GM12878 (cell line): Measurements from ENCODE around the gene FALEC. TPM values are rescaled to one million over a fixed set of nuclear protein-coding genes. Genes with fewer than 3 reads are reported as not detected.

Source experiments
- BACH1 ChIP-seq: fragments of 450-650 bp; IDR thresholded peaks from 2 replicates; pipeline ENCODE4 v1.6.1; 2017; ENCODE audit warnings: mild to moderate bottlenecking, borderline replicate concordance
- ESRRA ChIP-seq: IDR thresholded peaks from 2 replicates; pipeline ENCODE4 v1.6.1; 2012; ENCODE audit warnings: mild to moderate bottlenecking, low read length, improper control_type of control experiment
- FOS ChIP-seq: IDR thresholded peaks from 3 replicates; pipeline ENCODE4 v1.6.1; 2011; ENCODE audit warnings: borderline replicate concordance; ENCODE audit not compliant: insufficient read length; ENCODE audit errors: extremely low read depth
- HSF1 ChIP-seq: fragments of 150-350 bp; IDR thresholded peaks from 2 replicates; pipeline ENCODE4 v1.6.1; 2014; ENCODE audit warnings: mild to moderate bottlenecking, low read depth, low read length
- IKZF1 ChIP-seq: fragments of 450-650 bp; conservative IDR thresholded peaks from 2 replicates; pipeline ENCODE4 v1.6.1; 2017; ENCODE audit warnings: antibody characterized with exemption, mild to moderate bottlenecking
- NR2C2 ChIP-seq: IDR thresholded peaks from 2 replicates; pipeline ENCODE4 v1.6.1; 2011; ENCODE audit warnings: borderline replicate concordance, low read depth; ENCODE audit not compliant: control insufficient read depth, insufficient read length
- NR2F1 ChIP-seq: fragments of 450-650 bp; conservative IDR thresholded peaks from 2 replicates; pipeline ENCODE4 v1.6.1; 2017; ENCODE audit warnings: mild to moderate bottlenecking
- PKNOX1 ChIP-seq: fragments of 450-650 bp; IDR thresholded peaks from 2 replicates; pipeline ENCODE4 v1.6.1; 2016; ENCODE audit warnings: mild to moderate bottlenecking
- REST ChIP-seq: IDR thresholded peaks from 2 replicates; pipeline ENCODE4 v1.6.1; 2012; ENCODE audit warnings: mild to moderate bottlenecking, low read depth, low read length
- SKIL ChIP-seq: fragments of 450-650 bp; IDR thresholded peaks from 2 replicates; pipeline ENCODE4 v1.6.1; 2017; ENCODE audit warnings: mild to moderate bottlenecking, low read depth, inconsistent platforms; ENCODE audit not compliant: poor library complexity, severe bottlenecking
- SP1 ChIP-seq: IDR thresholded peaks from one replicate; pipeline ENCODE4 v1.6.1; 2011; ENCODE audit warnings: low read depth, low read length
- SRF ChIP-seq, 2 experiments: IDR thresholded peaks; 2 replicates each; pipeline ENCODE4 v1.6.1; 2011; ENCODE audit warnings: low read depth in 2 of 2, low read length in 2 of 2, mild to moderate bottlenecking in 1 of 2, moderate library complexity in 1 of 2
- SUZ12 ChIP-seq: fragments of 200-600 bp; sonication (generic); IDR thresholded peaks from one replicate; pipeline ENCODE4 v1.6.1; 2018; ENCODE audit warnings: antibody characterized with exemption, mild to moderate bottlenecking; ENCODE audit not compliant: unreplicated experiment
- ZBED1 ChIP-seq: IDR thresholded peaks from 2 replicates; pipeline ENCODE4 v1.6.1; 2016; ENCODE audit warnings: borderline replicate concordance
- ZBTB11 ChIP-seq: fragments of 450-650 bp; formaldehyde crosslinking; IDR thresholded peaks from 2 replicates; pipeline ENCODE4 v1.5.0; 2022; ENCODE audit warnings: mild to moderate bottlenecking, missing genetic modification characterization
- ZNF24 ChIP-seq: fragments of 450-650 bp; IDR thresholded peaks from 2 replicates; pipeline ENCODE4 v1.6.1; 2017; ENCODE audit warnings: antibody characterized with exemption, mild to moderate bottlenecking
- polyA plus RNA-seq, 11 experiments: library from polyadenylated mRNA; depleted of rRNA in 4 of 11; unstranded in 6 of 11; stranded (reverse) in 5 of 11; fragments of >200 nt; fragmentation: Nextera tagmentation in 4 of 11; fragmentation: Illumina TruSeq in 1 of 11; extraction: Ambion mirVana in 4 of 11; extraction: Trizol in 1 of 11; gene quantifications; 1 replicate in 1 of 11; 2 replicates in 10 of 11; pipeline versions ENCODE4 v1.2.1 to v1.2.3, GENCODE V29; 2011 to 2016; ENCODE audit warnings: inconsistent platforms in 2 of 11, missing spikeins in 2 of 11, low read depth in 1 of 11
- total RNA-seq, 4 experiments: library from RNA; depleted of rRNA in 3 of 4; stranded (reverse); fragments of >200 nt in 3 of 4; fragmentation: Illumina TruSeq in 1 of 4; extraction: Trizol in 1 of 4; gene quantifications; 2 replicates each; pipeline versions ENCODE4 v1.2.1 to v1.2.3, GENCODE V29; 2013 to 2021

The FALEC gene
- total and polyA plus RNA-seq, 10 of the 15 experiments (the other 5 are each of a cell fraction or from before 2014, with no cell fraction given): 0.21 to 0.71 (median 0.32) TPM; not detected in 3

- no peak for TF ChIP-seq HSF1
- TF ChIP-seq SP1: no peak
- no peak for TF ChIP-seq ZBED1
- no peak for TF ChIP-seq SKIL
- TF ChIP-seq SRF (IDR thresholded peaks at IDR 0.05; ENCODE audit: low read depth in 2 of 2, low read length in 2 of 2): no peak
- no peak for TF ChIP-seq PKNOX1
- TF ChIP-seq ZBTB11: no peak
- TF ChIP-seq ESRRA: no peak
- TF ChIP-seq SUZ12: no peak
- 0 out of 2 replicates have a peak, but pooled peaks have one; percentile 41 for TF ChIP-seq IKZF1
- TF ChIP-seq ZNF24: no peak
- TF ChIP-seq REST: no peak
- no peak for TF ChIP-seq BACH1
- TF ChIP-seq NR2C2: no peak
- no peak for TF ChIP-seq NR2F1
- TF ChIP-seq FOS: no peak
Observed at GRCh38 chr1:150548632-150549495, 33.3 kb downstream of the FALEC start, which contains the start of gene ADAMTSL4 (continued).
